Measurements from ENCODE around the gene EFNA5.

Gene EFNA5

GRCh38 chr5:107672211-107673038, 1.7 kb upstream of the EFNA5 start:
- peak; percentile 88 to 95 for DNase-seq

- DNase-seq = peak; percentile 76 to 82
Measured at GRCh38 chr5:107671742-107672210, 1.0 kb upstream of the EFNA5 start.

GRCh38 chr5:107670087-107670931, 428 bp downstream of the EFNA5 start:
- DNase-seq = peak in 1 of 2 experiments; percentile 67

GRCh38 chr5:107669096-107670031, 1.4 kb downstream of the EFNA5 start:
- peak; percentile 64 to 88 for DNase-seq

GRCh38 chr5:107668154-107669095, 2.3 kb downstream of the EFNA5 start:
- DNase-seq = no peak

GRCh38 chr5:107666051-107666655, 4.6 kb downstream of the EFNA5 start:
- no peak for DNase-seq

- no peak for DNase-seq
Measured at GRCh38 chr5:107665036-107665570, 5.6 kb downstream of the EFNA5 start.

- no peak for DNase-seq
Measured at GRCh38 chr5:107663697-107664096, 7.0 kb downstream of the EFNA5 start.

- no peak for DNase-seq
Measured at GRCh38 chr5:107661650-107662044, 9.1 kb downstream of the EFNA5 start.

- DNase-seq = no peak
Measured at GRCh38 chr5:107661038-107661649, 9.6 kb downstream of the EFNA5 start.

GRCh38 chr5:107658528-107658927, 12.2 kb downstream of the EFNA5 start:
- DNase-seq = no peak

- DNase-seq = peak in 1 of 2 experiments; percentile 36
Measured at GRCh38 chr5:107655831-107656230, 14.9 kb downstream of the EFNA5 start.

GRCh38 chr5:107654827-107655226, 15.9 kb downstream of the EFNA5 start:
- no peak for DNase-seq

- DNase-seq = no peak
Measured at GRCh38 chr5:107653685-107654084, 17.1 kb downstream of the EFNA5 start.

- DNase-seq = peak in 1 of 2 experiments; percentile 26
Measured at GRCh38 chr5:107652839-107653607, 17.7 kb downstream of the EFNA5 start.

GRCh38 chr5:107652408-107652807, 18.3 kb downstream of the EFNA5 start:
- no peak for DNase-seq

GRCh38 chr5:107651325-107651724, 19.4 kb downstream of the EFNA5 start:
- DNase-seq = no peak

GRCh38 chr5:107646418-107646817, 24.3 kb downstream of the EFNA5 start:
- DNase-seq = no peak

- no peak for DNase-seq
Measured at GRCh38 chr5:107640568-107640967, 30.2 kb downstream of the EFNA5 start.
